Neural cell (in vitro differentiated cells): ENCODE data around the gene ABHD2. TPM values are rescaled to one million over a fixed set of nuclear protein-coding genes. Genes with fewer than 3 reads are reported as not detected.

Source experiments
- H2AFZ ChIP-seq: fragments of 200-600, 300-800 bp; sonication (generic), shearing (Covaris generic); 2 replicates; pipeline ENCODE4 v1.6.0; 2014; ENCODE audit warnings: low read depth, mild to moderate bottlenecking, antibody characterized with exemption, low read length, moderate library complexity
- H3F3A ChIP-seq: fragments of 200-600 bp; shearing (Covaris generic); 2 replicates; pipeline ENCODE4 v1.6.1; 2016; ENCODE audit warnings: mild to moderate bottlenecking, moderate library complexity, mixed read lengths, antibody characterized with exemption, low read length; ENCODE audit not compliant: insufficient read depth, poor library complexity, severe bottlenecking
- H3K27ac ChIP-seq: fragments of 200-600, 300-800 bp; sonication (generic), shearing (Covaris generic); 2 replicates; pipeline ENCODE4 v1.5.1; 2014; ENCODE audit warnings: mild to moderate bottlenecking, low read length, moderate library complexity
- H3K27me3 ChIP-seq: fragments of 300-800, 200-600 bp; sonication (generic), shearing (Covaris generic); 2 replicates; pipeline ENCODE4 v1.6.0; 2014; ENCODE audit warnings: mild to moderate bottlenecking, low read depth, low read length, moderate library complexity; ENCODE audit not compliant: insufficient read depth
- H3K36me3 ChIP-seq: fragments of 300-800, 200-600 bp; sonication (generic), shearing (Covaris generic); 2 replicates; pipeline ENCODE4 v1.5.1; 2014; ENCODE audit warnings: mild to moderate bottlenecking, antibody characterized with exemption, low read length, moderate library complexity; ENCODE audit not compliant: insufficient read depth
- H3K4me2 ChIP-seq: fragments of 300-800, 200-600 bp; sonication (generic), shearing (Covaris generic); 2 replicates; pipeline ENCODE4 v1.6.0; 2014; ENCODE audit warnings: mild to moderate bottlenecking, low read length
- H3K4me3 ChIP-seq: fragments of 300-800, 200-600 bp; sonication (generic), shearing (Covaris generic); 2 replicates; pipeline ENCODE4 v1.5.1; 2014; ENCODE audit warnings: mild to moderate bottlenecking, low read length, moderate library complexity
- H3K79me2 ChIP-seq: fragments of 200-600 bp; shearing (Covaris generic); replicated peaks from 2 replicates; pipeline ENCODE4 v1.6.0; 2014; ENCODE audit warnings: mild to moderate bottlenecking, low read length, moderate library complexity; ENCODE audit not compliant: insufficient read depth
- H3K9ac ChIP-seq: fragments of 300-800, 200-600 bp; sonication (generic), shearing (Covaris generic); 2 replicates; pipeline ENCODE4 v1.6.1; 2016; ENCODE audit warnings: mild to moderate bottlenecking, low read length, mixed read lengths
- H3K9me2 ChIP-seq: fragments of 200-600 bp; shearing (Covaris generic); 2 replicates; pipeline ENCODE4 v1.6.1; 2016; ENCODE audit warnings: mild to moderate bottlenecking, low read length, mixed read lengths; ENCODE audit not compliant: insufficient read depth
- H3K9me3 ChIP-seq: fragments of 200-600, 300-800 bp; sonication (generic), shearing (Covaris generic); 2 replicates; pipeline ENCODE4 v1.6.1; 2016; ENCODE audit warnings: mild to moderate bottlenecking, mixed run types, low read length, moderate library complexity, mixed read lengths
- H4K20me1 ChIP-seq: fragments of 200-600 bp; shearing (Covaris generic); 2 replicates; pipeline ENCODE4 v1.6.1; 2016; ENCODE audit warnings: mild to moderate bottlenecking, mixed run types; ENCODE audit not compliant: insufficient read depth
- EP300 ChIP-seq: fragments of 450-650 bp; conservative IDR thresholded peaks from 2 replicates; pipeline ENCODE4 v1.6.1; 2014; ENCODE audit warnings: antibody characterized with exemption, mild to moderate bottlenecking, moderate library complexity; ENCODE audit not compliant: poor library complexity, severe bottlenecking
- EZH2 ChIP-seq: fragments of 200-600, 300-800 bp; shearing (Covaris generic), sonication (generic); IDR thresholded peaks from 2 replicates; pipeline ENCODE4 v1.6.1; 2014; ENCODE audit warnings: antibody characterized with exemption, low read length, borderline replicate concordance, mild to moderate bottlenecking; ENCODE audit not compliant: insufficient read depth, poor library complexity, severe bottlenecking
- MXI1 ChIP-seq: fragments of 450-650 bp; conservative IDR thresholded peaks from 2 replicates; pipeline ENCODE4 v1.6.1; 2014; ENCODE audit warnings: antibody characterized with exemption, mild to moderate bottlenecking; ENCODE audit not compliant: poor library complexity, severe bottlenecking
- POLR2AphosphoS5 ChIP-seq: IDR thresholded peaks from 2 replicates; pipeline ENCODE4 v1.6.1; 2012
- RAD21 ChIP-seq: fragments of 450-650 bp; conservative IDR thresholded peaks from 2 replicates; pipeline ENCODE4 v1.6.1; 2014; ENCODE audit warnings: antibody characterized with exemption, mild to moderate bottlenecking, moderate library complexity
- SMC3 ChIP-seq: fragments of 450-650 bp; conservative IDR thresholded peaks from 2 replicates; pipeline ENCODE4 v1.6.1; 2014; ENCODE audit warnings: antibody characterized with exemption, mild to moderate bottlenecking, moderate library complexity; ENCODE audit not compliant: poor library complexity
- TAF1 ChIP-seq: IDR thresholded peaks from 2 replicates; pipeline ENCODE4 v1.6.1; 2012; ENCODE audit warnings: low read depth
- polyA plus RNA-seq: library from polyadenylated mRNA; depleted of rRNA; stranded (reverse); fragments of >200 nt; gene quantifications from 2 replicates; pipeline ENCODE4 v1.2.3, GENCODE V29; 2014
- TF ChIP-seq, protein P1 (sequence below): fragments of 450-650 bp; IDR thresholded peaks from 2 replicates; pipeline ENCODE4 v1.5.1; 2014; ENCODE audit warnings: antibody characterized with exemption, mild to moderate bottlenecking, moderate library complexity; ENCODE audit not compliant: poor library complexity, severe bottlenecking
- TF ChIP-seq, protein P2 (sequence below): IDR thresholded peaks from 2 replicates; pipeline ENCODE4 v1.6.1; 2012; ENCODE audit warnings: borderline replicate concordance

The ABHD2 gene
- polyA plus RNA-seq, 1 donor from 2014 or later, result 19.0 TPM

DNA sequence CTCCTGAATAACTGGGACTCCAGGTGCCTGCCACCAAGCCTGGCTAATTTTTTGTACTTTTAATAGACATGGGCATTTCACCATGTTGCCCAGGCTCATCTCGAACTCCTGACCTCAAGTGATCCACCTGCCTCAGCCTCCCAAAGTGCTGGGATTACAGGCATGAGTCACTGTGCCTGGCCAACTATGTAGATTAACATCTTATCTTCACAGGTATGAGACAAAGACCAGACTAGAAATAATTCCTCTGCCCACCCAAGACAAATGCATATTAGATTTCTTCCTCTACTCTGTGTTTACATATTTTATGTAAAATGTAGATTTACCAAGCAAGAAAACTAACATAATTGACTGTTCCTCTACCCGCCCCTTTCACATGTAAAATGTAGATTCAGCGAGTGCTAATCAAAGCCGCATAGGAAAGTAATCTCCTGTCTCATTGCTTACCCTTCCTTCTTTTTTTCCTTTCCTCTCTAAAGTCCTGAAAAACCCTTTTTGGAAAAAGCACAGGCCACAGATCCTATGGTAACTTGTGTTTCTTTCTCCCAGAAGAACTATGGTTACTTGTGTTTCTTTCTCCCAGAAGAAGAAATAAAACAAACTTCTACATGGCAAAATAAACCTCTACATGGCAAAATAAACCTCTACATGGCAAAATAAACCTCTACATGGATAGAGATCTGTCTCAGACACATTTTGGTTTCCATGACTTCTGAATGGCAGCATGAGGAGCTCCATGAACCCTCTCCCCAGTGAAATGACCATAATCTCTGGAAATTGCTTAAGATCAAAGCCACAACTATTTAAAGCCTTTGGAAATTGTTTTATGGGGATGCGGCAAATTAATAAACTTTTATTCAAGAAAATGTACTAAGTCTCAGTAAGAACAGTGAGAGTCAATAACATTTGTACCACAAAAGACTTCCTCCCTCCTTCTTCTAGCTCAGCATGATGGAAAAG is 9.1 kb upstream of the ABHD2 start:
- no peaks in the 10 kb centered on the region for H3K79me2 ChIP-seq
- no peak overlapping the region for H2AFZ ChIP-seq
- H3K36me3 ChIP-seq, result no peaks in the 10 kb centered on the region
- no peaks in the 10 kb centered on the region for H4K20me1 ChIP-seq
- H3K9ac ChIP-seq, result no peak overlapping the region
- H3F3A ChIP-seq, result no peaks in the 10 kb centered on the region
- no peak overlapping the region for H3K27ac ChIP-seq
- TF ChIP-seq, protein P1, sequence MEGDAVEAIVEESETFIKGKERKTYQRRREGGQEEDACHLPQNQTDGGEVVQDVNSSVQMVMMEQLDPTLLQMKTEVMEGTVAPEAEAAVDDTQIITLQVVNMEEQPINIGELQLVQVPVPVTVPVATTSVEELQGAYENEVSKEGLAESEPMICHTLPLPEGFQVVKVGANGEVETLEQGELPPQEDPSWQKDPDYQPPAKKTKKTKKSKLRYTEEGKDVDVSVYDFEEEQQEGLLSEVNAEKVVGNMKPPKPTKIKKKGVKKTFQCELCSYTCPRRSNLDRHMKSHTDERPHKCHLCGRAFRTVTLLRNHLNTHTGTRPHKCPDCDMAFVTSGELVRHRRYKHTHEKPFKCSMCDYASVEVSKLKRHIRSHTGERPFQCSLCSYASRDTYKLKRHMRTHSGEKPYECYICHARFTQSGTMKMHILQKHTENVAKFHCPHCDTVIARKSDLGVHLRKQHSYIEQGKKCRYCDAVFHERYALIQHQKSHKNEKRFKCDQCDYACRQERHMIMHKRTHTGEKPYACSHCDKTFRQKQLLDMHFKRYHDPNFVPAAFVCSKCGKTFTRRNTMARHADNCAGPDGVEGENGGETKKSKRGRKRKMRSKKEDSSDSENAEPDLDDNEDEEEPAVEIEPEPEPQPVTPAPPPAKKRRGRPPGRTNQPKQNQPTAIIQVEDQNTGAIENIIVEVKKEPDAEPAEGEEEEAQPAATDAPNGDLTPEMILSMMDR, result no peak
- TF ChIP-seq TAF1 (no peak), EZH2 (no peak), MXI1 (no peak), RAD21 (no peak), SMC3 (no peak), POLR2AphosphoS5 (no peak), EP300 (no peak)
- TF ChIP-seq, protein P2, sequence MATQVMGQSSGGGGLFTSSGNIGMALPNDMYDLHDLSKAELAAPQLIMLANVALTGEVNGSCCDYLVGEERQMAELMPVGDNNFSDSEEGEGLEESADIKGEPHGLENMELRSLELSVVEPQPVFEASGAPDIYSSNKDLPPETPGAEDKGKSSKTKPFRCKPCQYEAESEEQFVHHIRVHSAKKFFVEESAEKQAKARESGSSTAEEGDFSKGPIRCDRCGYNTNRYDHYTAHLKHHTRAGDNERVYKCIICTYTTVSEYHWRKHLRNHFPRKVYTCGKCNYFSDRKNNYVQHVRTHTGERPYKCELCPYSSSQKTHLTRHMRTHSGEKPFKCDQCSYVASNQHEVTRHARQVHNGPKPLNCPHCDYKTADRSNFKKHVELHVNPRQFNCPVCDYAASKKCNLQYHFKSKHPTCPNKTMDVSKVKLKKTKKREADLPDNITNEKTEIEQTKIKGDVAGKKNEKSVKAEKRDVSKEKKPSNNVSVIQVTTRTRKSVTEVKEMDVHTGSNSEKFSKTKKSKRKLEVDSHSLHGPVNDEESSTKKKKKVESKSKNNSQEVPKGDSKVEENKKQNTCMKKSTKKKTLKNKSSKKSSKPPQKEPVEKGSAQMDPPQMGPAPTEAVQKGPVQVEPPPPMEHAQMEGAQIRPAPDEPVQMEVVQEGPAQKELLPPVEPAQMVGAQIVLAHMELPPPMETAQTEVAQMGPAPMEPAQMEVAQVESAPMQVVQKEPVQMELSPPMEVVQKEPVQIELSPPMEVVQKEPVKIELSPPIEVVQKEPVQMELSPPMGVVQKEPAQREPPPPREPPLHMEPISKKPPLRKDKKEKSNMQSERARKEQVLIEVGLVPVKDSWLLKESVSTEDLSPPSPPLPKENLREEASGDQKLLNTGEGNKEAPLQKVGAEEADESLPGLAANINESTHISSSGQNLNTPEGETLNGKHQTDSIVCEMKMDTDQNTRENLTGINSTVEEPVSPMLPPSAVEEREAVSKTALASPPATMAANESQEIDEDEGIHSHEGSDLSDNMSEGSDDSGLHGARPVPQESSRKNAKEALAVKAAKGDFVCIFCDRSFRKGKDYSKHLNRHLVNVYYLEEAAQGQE, result no peak
- no peaks in the 10 kb centered on the region for H3K9me3 ChIP-seq
- no peaks in the 10 kb centered on the region for H3K27me3 ChIP-seq
- no peaks in the 10 kb centered on the region for H3K9me2 ChIP-seq
- H3K4me3 ChIP-seq, result no peak overlapping the region
- no peak overlapping the region for H3K4me2 ChIP-seq

DNA sequence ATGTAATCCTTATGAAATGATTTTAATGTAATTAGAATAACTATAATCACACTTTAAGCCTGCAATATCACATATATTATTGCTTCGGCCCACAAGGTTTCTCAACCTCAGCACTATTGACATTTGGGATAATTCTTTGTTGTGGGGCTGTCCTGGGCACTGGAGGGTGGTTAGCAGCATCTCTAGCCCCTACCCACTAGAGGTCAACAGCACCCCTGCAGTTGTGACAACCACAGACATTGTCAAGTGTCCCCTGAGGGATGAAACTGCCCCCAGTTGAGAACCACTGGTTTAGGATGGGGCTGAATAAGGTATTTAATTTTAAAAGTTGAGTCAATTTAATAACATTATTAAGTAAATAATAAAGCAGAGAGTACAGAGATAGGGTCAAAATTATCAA is 6.4 kb upstream of the ABHD2 start:
- Histone ChIP-seq H3K9me2 (no peaks in the 10 kb centered on the region), H3K4me2 (no peak overlapping the region), H4K20me1 (no peaks in the 10 kb centered on the region), H2AFZ (no peak overlapping the region), H3K4me3 (no peak overlapping the region), H3K36me3 (no peaks in the 10 kb centered on the region), H3K9me3 (no peaks in the 10 kb centered on the region), H3F3A (no peaks in the 10 kb centered on the region), H3K27me3 (no peaks in the 10 kb centered on the region), H3K9ac (no peak overlapping the region), H3K79me2 (no peaks in the 10 kb centered on the region), H3K27ac (no peak overlapping the region)
- TF ChIP-seq EZH2, result no peak
- TF ChIP-seq RAD21, result no peak
- TF ChIP-seq, protein P2, result no peak
- TF ChIP-seq MXI1, result no peak
- TF ChIP-seq, protein P1, result no peak
- TF ChIP-seq SMC3, result no peak
- no peak for TF ChIP-seq EP300
- no peak for TF ChIP-seq TAF1
- no peak for TF ChIP-seq POLR2AphosphoS5
